Activated T-helper 1 cell treated with anti-CD3 and anti-CD28 coated beads, Interleukin-2, amount 50 U/mL, for 16 hours (primary cell): Measurements from ENCODE around the gene LCOR.

Source experiments
- DNase-seq, 2 donors: peaks; one replicate each; pipeline ENCODE4 v3.0.0-alpha.2; 2020; ENCODE audit warnings: low read depth in 1 of 2, low spot score in 1 of 2

The LCOR gene

DNA sequence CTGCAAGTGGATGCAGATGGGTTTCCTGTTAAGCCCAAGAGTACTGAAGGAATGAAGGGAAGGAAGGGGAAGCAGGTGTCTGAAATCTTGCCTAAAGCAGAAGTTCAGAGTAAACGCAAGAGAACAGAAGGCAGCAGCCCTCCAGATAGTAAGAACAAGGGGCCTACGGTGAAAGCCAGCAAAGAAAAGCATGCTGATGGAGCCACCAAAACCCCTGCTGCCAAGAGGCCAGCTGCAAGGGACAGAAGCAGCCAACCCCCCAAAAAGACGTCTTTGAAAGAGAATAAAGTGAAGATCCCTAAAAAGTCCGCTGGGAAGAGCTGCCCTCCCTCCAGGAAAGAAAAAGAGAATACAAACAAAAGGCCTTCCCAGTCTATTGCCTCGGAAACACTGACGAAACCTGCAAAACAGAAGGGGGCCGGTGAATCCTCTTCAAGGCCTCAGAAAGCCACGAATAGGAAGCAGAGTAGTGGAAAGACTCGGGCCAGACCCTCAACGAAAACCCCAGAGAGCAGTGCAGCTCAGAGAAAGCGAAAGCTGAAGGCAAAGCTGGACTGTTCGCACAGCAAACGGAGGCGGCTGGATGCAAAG, 152.5 kb downstream of the LCOR start:
- no peak for DNase-seq

DNA sequence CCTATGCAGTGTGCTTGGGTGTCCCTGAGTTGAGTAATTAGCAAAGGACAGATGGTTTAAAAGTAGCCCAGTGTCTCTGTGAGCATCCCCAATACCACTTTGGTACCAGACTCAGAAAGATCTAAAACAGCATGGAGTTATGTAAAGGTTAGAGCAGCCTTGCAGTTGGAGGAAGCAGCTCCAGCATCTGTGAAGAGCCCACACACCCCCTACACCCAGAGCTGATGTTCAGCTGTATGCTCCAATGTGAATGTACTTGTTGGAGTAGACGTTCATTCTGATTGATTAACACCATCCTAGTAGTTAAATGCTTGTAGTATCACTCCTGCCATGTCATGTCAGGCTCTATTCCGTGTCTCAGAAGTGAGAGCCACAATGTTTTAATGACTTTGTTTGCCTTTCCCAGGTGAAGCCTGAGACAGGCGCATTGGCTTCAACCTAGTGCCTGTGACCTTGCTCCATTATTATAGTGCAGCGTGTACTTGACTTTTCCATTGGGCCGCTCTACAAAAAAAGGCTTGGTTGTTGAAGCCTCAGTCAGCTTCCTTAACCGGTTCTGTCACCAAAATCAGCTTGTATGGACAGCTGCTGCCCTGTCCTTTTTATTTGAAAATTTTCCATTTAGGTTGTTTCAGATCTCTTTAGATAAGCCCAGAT, 154.2 kb downstream of the LCOR start:
- DNase-seq = no peak

GRCh38 chr10:96987141-96987841, 155.2 kb downstream of the LCOR start:
- DNase-seq = no peak

DNA sequence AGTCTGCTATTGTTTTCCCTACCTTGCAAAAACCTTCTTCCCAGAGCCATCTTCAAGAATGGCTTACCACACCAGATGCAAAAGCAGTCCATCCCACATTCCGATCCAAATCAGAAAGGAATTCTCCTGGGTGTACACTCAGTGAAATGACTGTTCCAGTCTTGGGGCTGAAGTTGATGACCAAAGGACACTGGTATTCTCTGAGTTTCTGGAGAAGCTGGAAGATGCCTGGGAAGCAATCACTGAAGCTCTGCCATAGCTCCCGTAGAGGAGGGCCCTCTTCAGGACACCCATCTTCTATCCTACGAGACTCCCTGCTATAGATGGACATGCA, 155.7 kb downstream of the LCOR start:
- no peak for DNase-seq

DNA sequence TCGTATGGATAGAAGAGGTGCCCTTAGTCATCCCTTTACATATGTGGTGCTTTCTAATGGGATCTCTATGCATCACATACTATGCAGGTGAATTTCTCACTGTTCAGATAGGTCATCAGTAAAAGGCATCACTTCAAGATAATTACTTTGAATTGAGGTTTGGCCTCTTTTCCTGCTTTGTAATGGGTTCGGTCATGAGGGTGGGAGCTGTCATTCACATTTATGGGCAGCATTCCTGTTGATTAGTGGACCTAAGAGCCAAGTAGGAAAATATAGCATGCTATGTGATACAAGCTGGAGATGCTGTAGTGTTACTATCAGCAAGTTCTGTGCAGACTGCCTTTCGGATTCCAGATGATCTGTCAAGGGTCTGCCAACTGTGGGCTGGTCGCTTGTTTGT, 156.3 kb downstream of the LCOR start:
- DNase-seq = no peak

DNA sequence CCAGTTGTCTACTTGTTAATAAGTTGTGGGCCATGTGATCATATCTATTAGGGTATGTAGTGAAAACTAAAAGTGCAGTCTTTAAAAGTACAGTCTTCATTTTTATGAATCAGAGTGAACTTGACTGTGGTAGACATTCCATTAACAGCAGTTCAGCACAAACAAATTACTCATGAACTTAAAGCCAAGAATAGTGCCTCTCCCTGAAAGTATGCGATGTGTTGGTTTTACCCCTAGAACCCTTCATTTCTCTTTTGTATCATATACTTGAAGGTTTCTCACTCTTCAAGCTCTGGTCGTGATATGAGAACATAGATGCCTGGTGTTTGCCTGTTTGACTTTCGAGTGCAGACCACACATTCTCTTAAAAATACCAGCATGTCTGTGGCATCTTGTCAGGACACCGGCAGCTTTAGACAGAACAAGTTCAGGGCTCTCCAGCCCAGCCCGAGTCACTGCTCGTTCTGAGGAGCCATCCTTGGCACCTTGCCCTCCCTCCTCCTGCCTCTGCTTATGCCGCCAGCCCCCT, 159.3 kb downstream of the LCOR start:
- no peak for DNase-seq

- DNase-seq = no peak
Measured at GRCh38 chr10:96992721-96993120, 160.6 kb downstream of the LCOR start.

GRCh38 chr10:96995851-96996250, 163.8 kb downstream of the LCOR start:
- DNase-seq = no peak

DNA sequence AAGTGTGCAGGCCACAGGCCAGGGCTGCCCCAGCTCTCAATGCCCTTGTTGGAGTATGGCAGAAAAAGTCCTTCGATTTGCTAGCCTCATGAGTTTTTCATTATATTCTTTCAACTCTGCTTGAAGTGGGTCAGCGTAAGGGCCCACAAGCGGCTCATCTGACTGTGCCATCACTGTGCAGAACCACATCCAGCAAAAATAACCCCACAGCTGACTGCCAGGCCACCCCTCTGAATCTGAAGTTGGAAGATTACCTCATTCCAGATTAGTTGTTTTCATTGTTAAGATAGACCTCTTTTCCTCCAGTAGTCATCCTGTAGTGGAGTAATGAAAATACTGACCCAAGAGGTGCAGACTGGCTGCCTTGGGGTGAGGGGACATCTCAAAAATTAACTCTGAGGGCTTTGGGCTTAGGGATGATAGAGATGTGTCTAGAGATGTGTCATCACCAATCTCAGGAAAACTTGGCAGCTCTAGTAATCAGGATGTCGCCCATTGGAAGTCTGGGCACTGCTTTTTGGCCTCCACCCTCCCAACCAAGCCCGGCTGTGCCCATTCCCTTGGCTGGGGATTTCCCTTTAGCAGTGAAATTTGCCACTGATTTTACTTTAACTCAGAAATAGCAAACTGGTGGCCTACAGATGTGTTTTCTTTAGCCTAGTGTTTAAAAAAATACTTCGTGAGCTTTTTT, 164.3 kb downstream of the LCOR start:
- DNase-seq = no peak

GRCh38 chr10:96998329-96998888, 166.3 kb downstream of the LCOR start:
- no peak for DNase-seq

- DNase-seq = no peak
Measured at GRCh38 chr10:96999337-96999736, 167.2 kb downstream of the LCOR start.

GRCh38 chr10:96999987-97000386, 167.9 kb downstream of the LCOR start:
- DNase-seq = no peak

DNA sequence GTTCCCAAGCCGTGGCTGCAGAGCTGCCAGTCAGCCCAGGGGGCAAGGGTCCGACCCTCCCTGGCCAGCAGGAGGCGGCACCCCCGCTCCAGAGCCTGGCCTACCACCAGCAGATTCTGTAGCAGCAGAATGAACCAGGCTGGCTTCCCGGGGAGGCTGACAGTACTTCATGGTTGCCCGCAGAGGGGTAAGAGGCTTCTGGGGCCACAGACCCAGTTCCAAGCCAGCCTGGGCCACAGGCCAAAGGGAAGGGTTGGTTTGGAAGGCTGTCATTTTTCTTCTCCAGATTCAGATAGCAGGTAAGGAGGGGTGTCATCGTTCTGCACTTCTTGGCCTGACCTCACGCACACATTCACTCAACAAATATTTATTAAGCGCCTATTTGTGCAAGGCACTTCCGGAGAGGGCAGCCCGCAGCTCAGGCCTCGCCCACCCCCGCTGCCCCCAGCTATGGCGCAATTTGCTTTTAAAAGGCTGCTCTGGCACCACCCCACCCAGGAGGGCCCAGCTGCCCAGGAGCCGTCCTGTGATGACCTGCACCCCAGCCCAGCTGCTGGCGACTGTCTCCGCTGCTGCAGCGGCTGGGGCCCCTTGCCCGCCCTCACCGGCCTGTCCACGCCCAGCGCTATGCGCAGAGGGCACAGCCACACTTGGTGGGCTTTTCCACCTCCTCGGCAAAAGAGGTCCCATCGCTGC, 168.5 kb downstream of the LCOR start:
- DNase-seq = no peak

- DNase-seq = no peak
Measured at GRCh38 chr10:97001183-97001991, 169.3 kb downstream of the LCOR start.

- DNase-seq = no peak
Measured at GRCh38 chr10:97002670-97003069, 170.6 kb downstream of the LCOR start.

DNA sequence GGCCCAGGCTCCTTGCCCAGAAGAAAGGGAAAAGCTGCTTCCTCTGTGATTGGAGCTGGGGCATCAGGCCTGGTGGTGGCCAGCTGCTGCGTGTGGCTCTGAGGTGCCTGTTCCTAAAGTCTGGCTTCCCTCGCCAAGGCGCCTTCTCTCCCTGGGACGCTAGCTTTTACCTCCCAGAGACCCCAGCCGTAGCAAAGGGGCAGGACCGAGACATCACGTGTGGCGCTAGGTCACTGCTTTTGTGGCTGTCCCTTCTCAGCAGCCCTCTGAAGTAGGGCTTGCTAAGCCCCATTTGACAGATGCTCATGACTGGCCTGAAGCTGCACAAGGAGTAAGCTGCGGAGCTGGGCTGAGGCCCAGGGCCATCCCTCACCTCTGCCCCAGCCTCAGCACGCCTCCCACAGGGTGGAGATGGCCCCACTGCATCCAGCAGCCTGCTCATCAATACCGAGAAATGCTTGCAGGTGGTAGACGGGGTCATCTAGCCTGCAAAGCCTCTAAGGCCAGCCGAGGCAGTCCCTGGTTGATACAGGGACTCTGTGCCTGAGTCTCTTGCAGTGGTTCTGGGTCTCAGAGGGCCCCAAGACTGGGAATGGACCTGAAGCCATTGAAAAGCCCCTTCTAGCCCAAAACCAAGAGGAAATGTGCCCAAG, 171.2 kb downstream of the LCOR start:
- no peak for DNase-seq

GRCh38 chr10:97003804-97004201, 171.7 kb downstream of the LCOR start:
- DNase-seq = no peak

DNA sequence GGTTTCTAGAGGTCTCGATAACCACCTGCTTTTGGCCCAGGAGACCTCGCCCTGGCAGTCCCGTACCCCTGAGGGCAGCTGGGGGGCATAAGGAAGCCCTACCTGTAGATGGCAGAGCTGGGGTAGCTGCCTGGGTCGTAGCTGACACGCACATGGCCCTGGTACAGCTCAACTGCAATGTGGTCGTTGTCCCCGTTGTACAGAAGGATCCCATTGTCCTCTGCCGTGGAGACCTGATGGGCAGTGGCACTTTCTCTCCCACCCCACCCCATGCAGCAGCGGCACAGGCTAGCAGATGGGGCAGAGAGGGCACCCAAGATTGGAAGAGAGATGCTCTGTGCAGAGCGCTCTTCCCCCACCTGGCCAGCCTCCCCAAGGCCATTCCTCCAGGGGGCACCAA, 172.5 kb downstream of the LCOR start:
- DNase-seq = no peak

GRCh38 chr10:97005349-97005748, 173.3 kb downstream of the LCOR start:
- DNase-seq = no peak

GRCh38 chr10:97006364-97006763, 174.3 kb downstream of the LCOR start:
- no peak for DNase-seq
